ENCODE measurements around the gene KIF3B.

DNA sequence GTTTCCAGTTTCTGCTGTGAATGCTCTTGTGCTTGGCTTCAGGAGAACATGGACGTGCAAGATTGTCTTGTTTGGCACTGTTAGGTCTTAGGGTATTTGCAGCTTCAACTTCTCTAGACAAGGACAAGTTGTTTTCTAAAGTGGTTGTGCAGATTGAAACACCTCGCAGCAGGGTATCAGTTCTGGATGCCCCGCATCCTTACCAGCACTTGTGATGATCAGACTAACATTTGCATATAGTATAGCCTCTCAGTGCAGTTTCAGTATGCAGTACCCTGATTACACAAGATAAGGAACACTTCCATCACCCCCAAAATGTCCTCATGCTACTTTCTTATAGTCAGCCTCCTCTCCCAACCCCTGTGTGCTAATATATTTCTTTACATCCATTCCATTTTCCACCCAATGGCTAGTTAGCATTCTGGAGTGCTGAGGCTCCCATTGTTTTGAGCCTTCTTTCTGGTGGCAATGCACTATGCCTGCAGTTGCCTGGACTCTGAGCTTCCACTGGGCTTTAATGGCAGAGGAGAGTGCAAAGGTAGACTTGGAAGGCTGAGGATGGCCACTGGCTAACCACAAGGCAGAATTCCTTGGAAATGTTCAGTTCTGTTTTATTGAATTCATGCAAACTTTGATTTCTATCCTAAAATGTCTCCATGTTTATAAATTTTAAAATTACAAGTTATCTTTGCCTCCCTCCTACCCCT is 35.4 kb downstream of the KIF3B start:
- no peak for TF ChIP-seq EZH2 (IDR thresholded peaks at IDR 0.05; ENCODE audit: borderline replicate concordance, control insufficient read depth, low read depth, low read length)
- TF ChIP-seq CTCF (IDR thresholded peaks at IDR 0.05 in 2 of 3, conservative IDR thresholded peaks at IDR 0.05 in 1 of 3; ENCODE audit: control insufficient read depth in 2 of 3, extremely low read depth in 1 of 3, insufficient read depth in 1 of 3, low read depth in 3 of 3, low read length in 3 of 3): no peak
- no peak for TF ChIP-seq EGR1 (IDR thresholded peaks at IDR 0.05; ENCODE audit: borderline replicate concordance in 1 of 2, low read depth in 2 of 2, low read length in 2 of 2)
- TF ChIP-seq POLR2AphosphoS5 (IDR thresholded peaks at IDR 0.05; ENCODE audit: low read length): no peak
- no peak for TF ChIP-seq YY1 (IDR thresholded peaks at IDR 0.05; ENCODE audit: low read depth, low read length)
- no peak for TF ChIP-seq EP300 (IDR thresholded peaks at IDR 0.05; ENCODE audit: borderline replicate concordance in 1 of 2, control insufficient read depth in 1 of 2, low read depth in 2 of 2, low read length in 2 of 2)
- no peak for TF ChIP-seq POLR2A (IDR thresholded peaks at IDR 0.05; ENCODE audit: low read depth, low read length)
- TF ChIP-seq, protein P1, sequence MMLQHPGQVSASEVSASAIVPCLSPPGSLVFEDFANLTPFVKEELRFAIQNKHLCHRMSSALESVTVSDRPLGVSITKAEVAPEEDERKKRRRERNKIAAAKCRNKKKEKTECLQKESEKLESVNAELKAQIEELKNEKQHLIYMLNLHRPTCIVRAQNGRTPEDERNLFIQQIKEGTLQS (IDR thresholded peaks at IDR 0.05; ENCODE audit: borderline replicate concordance, extremely low read depth, low read depth, low read length): no peak
- TF ChIP-seq KDM1A (IDR thresholded peaks at IDR 0.05; ENCODE audit: borderline replicate concordance): no peak
- TF ChIP-seq SIN3A (IDR thresholded peaks at IDR 0.05; ENCODE audit: low read depth, low read length): no peak
- no peak for TF ChIP-seq JUNB (IDR thresholded peaks at IDR 0.05)
